H1 (cell line): Measurements from ENCODE around the gene RASSF5. TPM values are rescaled to one million over a fixed set of nuclear protein-coding genes. Genes with fewer than 3 reads are reported as not detected.

ENCODE experiments used
- ASH2L ChIP-seq: fragments of 200-600, 300-600 bp; sonication (generic); IDR thresholded peaks from one replicate; pipeline ENCODE4 v1.7.1; 2017; ENCODE audit warnings: low read length
- polyA plus RNA-seq, 7 experiments: library from polyadenylated mRNA; depleted of rRNA in 3 of 7; stranded (reverse) in 5 of 7; unstranded in 2 of 7; fragments of >200 nt in 5 of 7; fragments of 200-250 nt in 2 of 7; gene quantifications; 1 replicate in 5 of 7; 2 replicates in 1 of 7; 4 replicates in 1 of 7; pipeline versions ENCODE4 v1.2.1 to v1.2.3, GENCODE V29; 2011 to 2013; ENCODE audit warnings: missing spikeins in 2 of 7, mixed read lengths in 2 of 7
- total RNA-seq: library from RNA; stranded (reverse); fragmentation: NEBNext Ultra II Directional; extraction: Animal tissue kit (Norgen Biotek cat#: 25700); gene quantifications from 2 replicates; pipeline ENCODE4 v1.2.1, GENCODE V29; 2021

The RASSF5 gene
- total and polyA plus RNA-seq, 2 of the 8 experiments (the other 6 are each of a cell fraction or from before 2014, with no cell fraction given) = 0.82 to 1.8 TPM

DNA sequence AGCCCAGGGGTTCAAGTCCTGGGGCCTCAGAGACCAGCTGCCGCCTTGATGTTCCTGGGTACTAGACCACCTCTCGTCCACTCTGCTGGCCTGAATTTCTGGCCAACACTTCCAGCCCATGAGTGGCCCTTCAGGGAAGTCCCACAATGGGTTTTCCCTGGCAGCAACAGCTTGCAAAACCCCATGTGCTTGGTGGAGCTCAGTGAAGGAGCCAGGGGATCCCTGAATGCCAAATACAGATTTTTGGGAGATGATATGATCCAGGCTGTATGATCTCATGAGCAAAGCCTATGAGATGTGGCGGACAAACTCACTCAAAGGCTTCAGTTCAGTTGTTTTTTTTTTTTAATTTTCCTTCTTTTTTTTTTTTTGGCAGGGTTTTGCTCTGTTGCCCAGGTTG, 9.6 kb upstream of the RASSF5 start (continued):
- no peak for TF ChIP-seq ASH2L
- TF ChIP-seq, all 59 proteins: peak for 0
